Superior temporal gyrus (tissue), 1 donor: ENCODE data around the gene UNC5A.
A peak's percentile ranks its signal among the peaks of the same experiment; 100 is the strongest.

Experiments
- DNase-seq: peaks from one replicate; pipeline ENCODE4 v3.0.0-alpha.2; 2016; ENCODE audit errors: extremely low spot score

Gene UNC5A

DNA sequence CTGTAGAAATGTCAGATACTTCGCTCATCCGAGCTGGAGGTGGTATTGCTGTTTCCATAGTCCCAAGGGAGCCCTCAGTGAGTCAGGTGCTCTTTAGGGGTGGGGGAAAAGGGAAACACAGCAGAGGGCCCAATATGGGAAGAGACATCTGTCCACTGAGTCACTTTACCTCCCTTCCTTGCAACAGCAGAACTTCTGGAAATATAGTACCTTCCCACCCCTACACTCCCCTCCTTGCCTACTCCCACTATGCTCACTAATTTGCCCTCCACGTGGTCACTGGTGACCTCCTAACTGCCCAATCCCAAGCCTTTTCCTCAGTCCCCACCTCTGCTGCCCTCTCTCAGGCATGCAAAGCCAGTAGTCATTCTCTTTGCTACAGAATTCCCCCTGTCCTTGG is 86.9 kb downstream of the UNC5A start:
- no peak for DNase-seq

DNA sequence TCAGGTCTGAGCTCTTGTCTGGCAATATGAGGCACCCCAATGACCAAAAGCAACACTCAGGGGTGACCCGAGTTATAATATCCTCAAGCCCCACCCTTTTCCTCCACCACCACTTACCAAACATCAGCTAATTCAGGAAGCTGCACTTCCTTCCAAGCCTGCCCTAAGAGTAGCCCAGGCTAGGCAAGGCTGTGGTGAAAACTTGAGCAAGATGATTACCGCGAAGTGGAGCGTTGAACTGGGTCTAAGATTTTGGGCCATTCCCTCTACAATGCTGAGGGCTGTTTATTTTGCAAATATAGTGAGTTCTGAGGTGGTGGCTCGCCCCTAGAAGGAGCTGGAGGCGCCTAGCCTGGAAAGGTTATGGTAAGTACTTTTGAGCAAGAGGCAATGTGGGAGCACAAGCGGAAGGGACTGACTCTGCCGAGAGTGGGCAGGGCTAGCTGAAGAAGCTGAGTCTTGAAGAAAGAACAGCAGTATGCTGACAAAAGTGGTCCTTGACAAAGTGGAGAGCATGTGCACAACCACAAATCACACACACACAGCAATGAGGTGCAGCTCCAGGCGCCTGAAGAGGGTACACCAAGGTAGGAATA is 89.0 kb downstream of the UNC5A start, which contains the start of gene HK3:
Gene HK3, minus strand, starts transcription at position 51 of the 596 bp plus-strand sequence. CDS start 3,187 bp downstream, outside the sequence.
- DNase-seq: no peak

DNA sequence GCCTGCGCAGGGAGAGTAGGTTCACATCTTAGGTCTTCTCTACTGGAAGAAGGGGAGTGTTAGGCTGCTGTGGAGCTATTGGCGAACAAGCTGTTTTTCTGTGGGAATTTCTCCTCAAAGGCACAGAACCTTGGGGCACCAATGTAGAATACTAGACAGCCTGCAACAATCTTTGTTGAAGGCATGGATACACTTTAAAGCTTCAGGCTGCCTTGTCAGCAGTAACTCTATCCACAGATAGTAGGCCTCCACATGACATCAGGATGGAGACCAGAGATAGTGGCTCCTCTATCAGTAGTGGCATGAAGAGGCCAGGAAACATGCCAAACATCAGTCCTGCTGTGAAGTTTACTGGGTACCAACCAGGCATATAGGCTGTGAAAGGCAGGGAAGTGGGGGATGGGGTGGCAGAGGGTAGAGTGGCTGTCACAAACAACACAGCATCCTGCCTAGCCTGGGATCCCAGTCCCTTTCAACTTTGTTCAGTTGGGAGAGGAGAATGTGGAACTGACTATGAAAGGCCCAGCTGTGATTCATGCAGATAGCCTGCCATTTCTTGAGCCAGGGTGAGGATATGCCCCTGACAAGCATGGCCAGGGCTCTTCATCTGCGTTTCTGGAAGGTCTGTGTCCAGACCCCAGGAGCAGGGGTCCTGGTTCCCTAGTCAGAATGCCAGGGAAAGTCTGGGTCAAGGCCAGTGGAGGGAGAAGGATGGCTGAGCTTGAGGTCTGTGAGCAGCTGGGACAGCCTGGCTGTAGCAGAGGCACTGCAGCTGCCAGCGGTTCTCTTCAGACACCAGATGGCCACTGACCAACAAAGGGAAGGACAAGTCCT is 89.8 kb downstream of the UNC5A start:
- peak; percentile 28 for DNase-seq

DNA sequence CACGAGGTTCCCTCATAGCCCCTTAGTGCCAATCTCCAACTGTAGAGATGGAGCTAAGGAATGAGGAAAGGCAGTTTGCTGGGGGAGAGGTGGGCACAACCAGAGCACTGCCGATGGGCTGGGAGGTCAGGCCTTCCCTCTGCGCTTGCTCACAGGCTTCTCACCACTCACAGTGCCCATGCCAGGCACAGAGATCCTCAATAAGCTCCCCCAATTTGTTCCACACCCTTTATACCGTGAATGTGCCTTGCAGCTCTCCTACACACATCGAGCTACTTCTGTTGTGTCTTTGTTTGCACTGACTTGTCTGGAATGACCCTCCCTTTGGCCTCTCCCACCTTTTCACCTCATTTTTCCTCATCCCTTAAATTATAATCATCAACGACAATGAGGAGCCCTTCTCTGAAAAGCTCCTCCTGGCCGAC is 90.4 kb downstream of the UNC5A start:
- no peak for DNase-seq

DNA sequence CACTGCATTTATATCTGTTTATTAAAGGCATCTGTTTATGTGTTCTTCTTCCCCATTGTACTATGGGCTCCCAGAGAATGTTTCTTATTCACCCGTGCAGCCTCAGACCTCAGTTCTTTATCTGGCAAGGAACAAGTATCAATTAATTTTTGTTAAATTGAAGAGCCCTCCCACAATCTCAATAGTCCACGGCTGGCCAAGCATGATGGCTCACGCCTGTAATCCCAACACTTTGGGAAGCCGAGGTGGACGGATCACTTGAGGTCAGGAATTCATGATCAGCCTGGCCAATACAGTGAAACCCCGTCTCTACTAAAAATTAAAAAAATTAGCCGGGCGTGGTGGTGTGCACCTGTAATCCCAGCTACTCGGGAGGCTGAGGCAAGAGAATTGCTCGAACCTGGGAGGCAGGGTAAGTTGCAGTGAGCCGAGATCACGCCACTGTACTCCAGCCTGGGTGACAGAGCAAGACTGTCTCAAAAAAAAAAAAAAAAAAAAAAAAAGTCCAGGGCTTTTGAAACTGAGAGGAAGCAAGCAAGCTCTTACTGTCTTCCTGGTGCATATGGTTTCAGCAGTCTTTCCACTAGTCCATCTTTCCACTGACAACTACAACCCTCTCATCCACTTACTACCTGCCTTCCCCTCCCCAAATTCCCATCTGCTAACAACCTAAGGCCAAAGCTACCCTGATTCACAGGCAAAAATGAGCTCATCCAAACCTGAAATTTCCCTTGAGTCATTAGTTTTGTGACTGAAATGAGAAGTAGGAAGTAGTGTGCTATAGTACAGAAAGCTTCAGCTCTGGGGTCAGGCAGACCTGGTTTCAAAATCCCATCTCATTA is 91.1 kb downstream of the UNC5A start:
- no peak for DNase-seq

DNA sequence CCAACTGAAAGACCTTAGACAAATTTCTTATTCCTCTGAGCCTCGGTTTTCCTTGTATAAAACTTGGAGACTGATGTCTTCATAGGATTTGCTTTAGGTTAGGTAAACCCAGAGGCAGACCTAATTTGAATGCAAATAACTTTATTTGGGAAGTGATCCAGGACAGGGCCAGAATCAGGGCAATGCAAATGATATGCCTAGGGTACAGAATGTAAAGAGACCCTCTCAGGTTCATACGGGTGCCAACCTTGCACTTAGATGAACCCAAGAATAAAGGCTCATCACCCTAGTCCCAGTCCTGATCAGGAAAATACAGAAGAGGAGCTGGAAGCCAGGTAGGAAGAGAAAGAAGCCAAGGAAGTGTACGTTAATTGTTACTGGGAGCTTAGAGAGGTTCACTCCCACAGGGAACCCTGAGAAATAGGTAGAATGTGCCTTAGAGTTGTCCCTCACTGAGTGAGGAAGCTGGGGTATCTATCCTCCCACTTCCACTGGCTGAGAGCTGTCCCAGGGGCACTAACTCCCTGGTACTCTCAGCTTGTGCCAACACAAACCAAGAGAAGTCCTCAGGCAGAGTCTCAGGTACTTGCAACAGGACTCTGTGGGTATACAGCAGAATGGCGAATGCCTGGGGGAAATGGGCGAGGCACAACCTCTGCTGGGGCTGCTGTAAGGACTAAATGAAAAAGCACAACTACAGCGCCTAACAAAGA is 91.9 kb downstream of the UNC5A start:
- DNase-seq: no peak

DNA sequence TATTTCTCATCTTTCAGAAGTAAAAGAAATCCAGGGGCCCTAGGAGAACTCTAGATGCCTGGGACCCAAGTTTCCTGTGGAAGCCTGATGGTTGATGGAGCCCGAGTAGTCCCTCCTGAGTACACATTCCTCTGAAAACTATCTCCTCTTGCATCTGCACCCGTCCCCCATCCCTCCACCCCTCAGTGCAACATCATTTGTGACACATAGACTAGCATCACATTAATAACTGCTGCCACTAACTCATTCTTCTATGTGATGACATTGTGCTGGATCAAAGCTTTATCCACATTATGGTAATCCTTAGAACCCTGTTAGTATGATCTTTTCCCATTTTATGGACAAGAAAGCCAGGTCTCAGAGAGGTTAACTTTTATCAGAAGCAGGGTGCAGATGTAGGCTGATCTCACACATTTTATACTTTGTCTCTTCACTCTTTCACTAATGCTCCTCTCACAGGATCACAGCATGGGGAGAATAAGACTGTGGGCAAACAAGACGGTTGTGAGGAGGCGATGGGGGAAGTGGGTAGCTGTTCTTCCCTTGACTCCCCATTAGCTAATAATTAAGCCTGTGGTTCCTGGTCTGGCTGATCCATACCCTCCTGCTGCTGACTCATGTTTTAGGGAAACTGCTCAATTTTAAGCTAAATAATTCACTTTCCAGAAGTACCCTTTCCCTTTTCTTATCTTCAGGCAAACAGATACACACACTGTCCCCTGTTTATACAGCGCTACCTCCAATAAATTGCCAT is 92.7 kb downstream of the UNC5A start:
- no peak for DNase-seq

DNA sequence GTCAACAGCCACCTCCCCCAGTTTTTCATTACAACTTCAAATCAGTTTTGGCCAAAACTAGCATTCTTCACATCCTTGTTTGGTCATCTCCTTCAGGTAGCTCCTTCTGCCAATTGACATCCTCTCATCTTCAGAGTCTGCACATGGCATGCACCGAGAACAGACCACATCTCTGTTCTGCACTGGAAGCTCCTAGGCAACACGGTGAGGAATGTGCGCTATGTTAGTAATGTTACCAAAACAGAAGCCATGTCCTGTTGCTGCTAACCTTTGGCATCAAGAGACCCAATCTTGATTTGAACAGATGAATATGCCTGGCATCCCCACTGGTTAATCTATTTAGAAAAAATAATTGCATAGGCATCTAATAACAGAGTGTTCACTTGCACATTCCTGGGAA is 93.9 kb downstream of the UNC5A start:
- no peak for DNase-seq

DNA sequence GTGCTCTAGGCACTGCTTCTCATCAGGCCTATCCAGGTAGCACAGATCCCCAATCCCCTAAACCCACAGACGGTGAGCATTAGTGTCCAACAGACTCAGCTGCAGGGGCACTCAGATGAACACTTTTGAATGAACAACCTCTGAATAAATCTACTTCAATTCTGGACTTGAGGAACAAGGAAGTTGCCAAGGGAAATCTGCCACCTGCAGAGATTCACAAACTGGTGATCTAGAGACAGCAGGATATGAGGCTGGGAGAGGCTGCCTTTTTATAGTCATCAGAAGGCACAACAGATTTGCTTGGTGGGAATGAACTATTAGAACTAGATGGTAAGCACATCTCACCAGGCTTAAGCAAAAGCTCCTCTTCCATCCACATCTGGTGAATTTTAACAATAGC is 95.8 kb downstream of the UNC5A start:
- no peak for DNase-seq

DNA sequence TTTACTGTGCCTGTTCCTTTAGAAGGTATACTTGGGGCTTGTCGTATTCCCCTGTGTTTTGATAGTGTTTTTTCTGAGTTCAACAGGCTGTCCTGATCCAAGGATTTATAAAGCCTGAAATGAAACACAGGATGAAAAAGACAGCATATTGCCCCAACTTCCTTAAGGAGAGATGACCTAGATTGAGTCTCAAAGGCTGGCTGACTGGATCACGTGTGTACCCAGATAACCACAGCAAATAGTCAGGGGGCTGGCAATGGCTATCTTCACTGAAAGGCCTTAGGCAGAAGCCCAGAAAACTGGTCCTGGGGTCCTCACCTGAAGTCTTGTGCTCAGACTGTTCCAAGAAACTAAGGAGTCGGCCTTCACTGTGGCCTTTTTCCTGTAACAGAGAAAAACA is 96.4 kb downstream of the UNC5A start:
- no peak for DNase-seq

DNA sequence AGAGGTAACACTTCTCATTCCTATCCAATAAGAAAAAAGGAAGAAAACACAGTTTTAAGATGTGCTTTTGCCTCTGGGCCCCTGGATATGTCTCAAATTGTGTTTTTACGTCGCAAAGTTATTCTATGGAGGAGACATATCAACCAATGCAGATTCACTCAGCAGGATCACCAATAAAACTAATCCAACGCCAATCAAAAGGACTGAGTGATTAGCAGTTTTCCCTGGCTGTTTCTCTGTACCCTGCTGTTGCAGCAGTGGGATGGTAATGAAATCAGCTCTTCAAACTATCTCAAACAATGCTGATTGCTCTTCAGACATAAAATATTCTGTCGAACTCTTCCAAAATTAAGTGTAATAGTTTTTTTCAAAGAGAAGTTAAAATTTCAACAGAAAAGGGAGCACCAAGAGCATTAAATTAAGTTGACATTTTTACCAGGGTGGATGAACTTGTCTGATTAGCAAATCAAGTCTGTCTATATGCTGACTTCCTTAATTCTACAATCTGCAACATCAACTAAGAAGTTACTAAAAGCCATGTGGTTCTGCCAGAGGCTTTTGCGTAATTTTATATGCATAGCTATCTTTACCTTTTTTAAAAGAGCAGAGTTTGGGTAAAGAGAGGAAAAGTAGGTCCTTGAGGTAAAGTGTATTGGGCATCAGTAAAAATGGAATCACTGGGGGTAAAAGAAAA is 98.5 kb downstream of the UNC5A start:
- no peak for DNase-seq

DNA sequence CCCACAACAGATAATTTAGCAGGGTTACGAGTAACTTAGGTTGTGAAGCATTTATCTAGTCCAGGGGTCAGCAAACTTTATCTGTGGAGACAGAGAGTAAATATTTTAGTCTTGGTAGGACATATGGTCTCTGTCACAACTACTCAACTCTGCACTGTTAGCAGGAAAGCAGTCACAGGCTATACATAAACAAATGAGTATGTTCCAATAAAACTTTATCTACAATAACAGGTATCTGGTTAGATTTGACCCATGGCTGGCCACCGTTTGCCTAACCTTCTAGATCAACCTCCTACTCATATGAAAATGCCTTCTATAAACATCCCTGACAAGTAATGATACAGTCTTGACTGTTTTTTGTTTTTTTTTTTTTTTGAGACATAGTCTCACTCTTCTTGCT is 101.8 kb downstream of the UNC5A start:
- DNase-seq: no peak

DNA sequence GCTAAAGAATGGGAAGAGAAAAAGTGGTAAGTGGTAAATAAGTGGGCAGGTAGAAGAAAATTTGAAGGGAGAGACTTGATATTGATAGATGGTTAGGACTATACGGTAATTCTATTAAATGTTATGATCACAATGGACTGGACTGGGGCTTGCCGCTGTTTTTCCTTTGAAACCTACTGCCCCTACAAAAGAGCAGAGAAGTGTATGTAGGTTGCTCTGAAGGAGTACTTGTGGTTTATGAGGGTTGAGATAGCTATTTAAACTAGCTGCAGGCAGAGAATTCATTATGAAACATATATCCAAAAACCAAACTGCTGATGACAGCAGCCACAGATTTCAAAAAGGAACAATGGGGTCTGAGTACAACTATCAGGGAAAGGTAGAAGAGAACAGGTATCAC is 105.5 kb downstream of the UNC5A start:
- no peak for DNase-seq

DNA sequence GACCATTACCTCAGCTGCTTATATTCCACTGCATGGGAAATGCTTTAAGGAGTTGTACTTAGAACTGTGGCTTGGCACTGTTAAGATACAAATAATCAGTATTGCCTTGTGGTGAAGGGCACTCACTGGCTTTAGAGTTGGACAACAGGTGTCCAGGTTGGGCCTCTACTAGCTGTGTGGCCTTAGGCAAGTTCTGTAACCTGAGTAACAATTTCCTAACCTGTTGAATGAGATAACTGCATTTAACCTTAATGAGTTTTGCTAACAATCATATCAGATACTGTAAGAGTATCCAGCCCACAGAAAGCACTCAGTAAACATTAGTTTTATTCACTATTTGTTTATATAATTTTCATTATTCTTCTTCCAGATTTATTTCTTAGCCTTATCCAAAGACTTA is 106.0 kb downstream of the UNC5A start:
- DNase-seq: no peak

DNA sequence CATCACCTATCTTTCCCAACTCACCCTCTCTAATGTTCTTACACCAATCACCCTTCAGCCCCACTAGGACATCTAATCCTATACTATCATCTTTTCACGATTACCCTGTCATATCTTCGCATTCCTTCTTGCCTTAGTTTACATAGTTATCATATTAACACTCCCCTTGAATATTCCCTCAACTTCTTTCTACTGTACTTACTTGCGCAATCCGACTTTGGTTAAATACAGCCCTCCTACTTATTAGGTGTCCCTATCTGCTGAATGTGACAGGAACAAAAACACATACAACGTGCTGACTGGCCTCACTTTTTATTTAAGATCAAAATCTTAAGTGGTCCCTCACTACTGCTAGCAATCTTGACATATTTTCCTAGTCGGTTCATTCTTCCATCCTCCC is 108.3 kb downstream of the UNC5A start:
- DNase-seq: no peak

DNA sequence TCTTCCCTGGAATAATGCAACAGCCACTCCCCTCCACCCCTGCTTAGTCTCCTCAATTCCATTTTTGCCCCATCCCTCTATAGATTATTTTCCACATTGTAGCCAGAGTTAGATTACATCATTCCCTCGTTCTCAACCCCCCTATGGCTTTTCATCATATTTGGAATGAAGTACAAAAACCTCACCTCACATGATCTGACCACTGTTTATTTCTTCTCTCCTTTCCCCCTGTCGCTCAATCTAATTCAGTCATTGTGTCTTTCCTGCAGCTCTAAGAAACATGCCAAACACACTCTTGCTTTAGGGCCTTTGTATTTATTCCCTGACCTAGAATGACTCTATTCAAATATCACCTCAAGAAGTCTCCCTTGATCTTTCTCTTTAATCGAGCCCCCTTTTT is 111.4 kb downstream of the UNC5A start:
- DNase-seq: no peak

DNA sequence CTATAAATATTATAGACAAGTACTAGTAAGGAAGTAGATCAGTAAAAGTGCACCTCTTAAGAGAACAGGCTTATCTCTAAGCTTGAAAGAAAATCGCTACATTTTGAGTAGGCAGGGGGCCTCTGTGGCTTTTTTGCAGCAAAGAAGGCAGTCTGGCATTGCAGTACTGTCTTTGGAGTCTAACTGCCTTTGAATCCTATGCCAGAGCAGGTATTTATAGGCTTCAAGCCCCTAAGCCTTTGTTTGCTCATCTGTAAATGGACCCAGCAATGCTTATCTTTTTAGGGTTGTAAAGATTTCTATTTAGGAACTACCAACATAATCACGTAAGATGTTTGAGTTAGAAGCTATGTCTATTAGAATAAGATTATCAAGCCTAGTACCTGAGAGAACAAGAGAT is 112.5 kb downstream of the UNC5A start:
- no peak for DNase-seq

DNA sequence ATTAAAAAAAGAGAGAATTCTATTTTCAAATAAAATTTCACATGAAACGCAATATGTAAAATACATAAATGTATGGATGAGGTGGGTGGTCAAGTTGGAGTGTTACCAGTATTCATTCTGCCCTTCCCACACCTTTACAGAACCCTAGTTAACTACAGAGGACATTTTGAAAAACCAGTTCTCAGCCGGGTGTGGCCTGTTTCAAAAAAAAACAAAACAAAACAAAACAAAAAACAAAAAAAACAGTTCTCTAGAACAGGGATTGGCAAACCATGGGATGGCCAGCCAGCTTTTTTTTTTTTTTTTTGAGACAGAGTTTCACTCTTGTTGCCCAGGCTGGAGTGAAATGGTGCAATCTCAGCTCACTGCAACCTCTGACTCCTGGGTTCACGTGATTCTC is 117.2 kb downstream of the UNC5A start:
- DNase-seq: no peak

DNA sequence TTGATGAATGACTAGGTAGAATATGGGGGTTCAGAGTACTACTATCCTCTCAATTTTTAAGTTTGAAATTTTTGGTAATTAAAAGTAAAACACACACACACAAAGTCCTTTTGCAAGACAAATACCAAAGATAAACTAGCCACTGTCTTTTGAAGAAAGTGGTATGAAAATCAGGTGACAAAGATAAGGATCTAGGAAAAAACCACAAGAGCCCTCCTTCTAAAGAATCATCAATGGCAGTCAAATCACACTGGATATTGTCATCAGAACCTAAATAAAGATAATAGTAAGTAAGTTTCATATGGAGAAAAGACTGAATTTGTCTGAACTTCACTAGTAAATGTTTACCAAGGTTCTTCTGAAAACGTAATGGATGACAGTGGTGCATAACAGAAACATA is 119.3 kb downstream of the UNC5A start:
- DNase-seq: no peak
